GM12878 (cell line): ENCODE data around the gene ABHD17C. TPM values are rescaled to one million over a fixed set of nuclear protein-coding genes. Genes with fewer than 3 reads are reported as not detected.

Experiments used
- ATAC-seq: fragments of 200-7000 bp; cut with Tn5 transposase; 3 replicates; pipeline ENCODE4 v1.9.1; 2020; ENCODE audit warnings: mild to moderate bottlenecking, moderate library complexity
- BruUV-seq: library from RNA; stranded (reverse); fragments of 400-500 nt; replicated peaks from 2 replicates; lab custom pipeline; 2021; lab: Mats Ljungman, UMichigan
- CTCF ChIA-PET: fragments of 300-600 bp; sonication (Branson Sonifier 250); formaldehyde crosslinking; extraction: SDS; loops from one replicate; lab custom pipeline; 2021; ENCODE audit warnings: inconsistent platforms; lab: Yijun Ruan, JAX
- POLR2A ChIA-PET: fragments of 350-600 bp; formaldehyde crosslinking; extraction: SDS; loops from one replicate; lab custom pipeline; 2021; ENCODE audit warnings: inconsistent platforms; lab: Charles Lee
- RAD21 ChIA-PET: fragments of 300-600 bp; sonication (Branson Sonifier 250); formaldehyde crosslinking; loops from one replicate; lab custom pipeline; 2023; ENCODE audit warnings: antibody characterized with exemption; ENCODE audit not compliant: unreplicated experiment; lab: Charles Lee
- SMC1A ChIA-PET: fragments of 300-600 bp; sonication (Branson Sonifier 250); formaldehyde crosslinking; loops from one replicate; lab custom pipeline; 2023; ENCODE audit not compliant: unreplicated experiment, uncharacterized antibody; lab: Charles Lee
- DNase-seq: peaks from one replicate; pipeline ENCODE4 v3.0.0-alpha.2; 2011; ENCODE audit warnings: low read depth, low spot score
- FAIRE-seq: peaks from 3 replicates; lab custom pipeline; 2011; peaks lifted over from hg19 to GRCh38; lab: Jason Lieb, UNC
- H2AFZ ChIP-seq: 2 replicates; pipeline ENCODE4 v1.6.0; 2011; ENCODE audit warnings: low read depth, low read length, control low read depth; ENCODE audit not compliant: control insufficient read depth
- H3K27ac ChIP-seq: 2 replicates; pipeline ENCODE4 v1.5.1; 2011; ENCODE audit warnings: control low read depth; ENCODE audit not compliant: control insufficient read depth, insufficient read depth
- H3K27me3 ChIP-seq, 2 experiments: replicated peaks in 1 of 2; 2 replicates each; pipeline versions ENCODE4 v1.6.0 to v1.6.1; 2011; ENCODE audit warnings: low read length in 1 of 2; ENCODE audit not compliant: control insufficient read depth in 2 of 2, insufficient read depth in 2 of 2
- H3K36me3 ChIP-seq, 2 experiments: 2 replicates each; pipeline ENCODE4 v1.5.1; 2011; ENCODE audit warnings: low read length in 1 of 2; ENCODE audit not compliant: control insufficient read depth in 2 of 2, insufficient read depth in 2 of 2
- H3K4me1 ChIP-seq: 2 replicates; pipeline ENCODE4 v1.6.1; 2011; ENCODE audit warnings: mild to moderate bottlenecking, low read length, moderate library complexity, mixed read lengths; ENCODE audit not compliant: control insufficient read depth, insufficient read depth
- H3K4me2 ChIP-seq: 2 replicates; pipeline ENCODE4 v1.6.0; 2011; ENCODE audit warnings: control low read depth; ENCODE audit not compliant: control insufficient read depth, insufficient read depth
- H3K4me3 ChIP-seq: fragments of 200-600 bp; sonication (generic); 2 replicates; pipeline ENCODE4 v1.5.1; 2016
- H3K79me2 ChIP-seq: 2 replicates; pipeline ENCODE4 v1.6.0; 2011; ENCODE audit warnings: low read length; ENCODE audit not compliant: control insufficient read depth, insufficient read depth
- H3K9ac ChIP-seq: 2 replicates; pipeline ENCODE4 v1.8.0; 2011; ENCODE audit warnings: low read length, control low read depth, mixed read lengths; ENCODE audit not compliant: control insufficient read depth, insufficient read depth
- H3K9me3 ChIP-seq: replicated peaks from 3 replicates; pipeline ENCODE4 v1.5.1; 2011; ENCODE audit warnings: mild to moderate bottlenecking, low read length; ENCODE audit not compliant: control insufficient read depth, insufficient read depth
- H4K20me1 ChIP-seq: 2 replicates; pipeline ENCODE4 v1.6.0; 2011; ENCODE audit not compliant: control insufficient read depth, insufficient read depth
- BMI1 ChIP-seq: fragments of 450-650 bp; IDR thresholded peaks from 2 replicates; pipeline ENCODE4 v1.6.1; 2016; ENCODE audit warnings: mild to moderate bottlenecking, moderate library complexity, borderline replicate concordance
- E2F8 ChIP-seq: fragments of 450-650 bp; IDR thresholded peaks from 2 replicates; pipeline ENCODE4 v1.6.1; 2018; ENCODE audit warnings: mild to moderate bottlenecking, low read depth, moderate library complexity; ENCODE audit not compliant: partially characterized antibody
- EED ChIP-seq: sonication (generic); IDR thresholded peaks from 2 replicates; pipeline ENCODE4 v1.6.1; 2016; ENCODE audit warnings: antibody characterized with exemption, low read depth
- GATAD2B ChIP-seq: fragments of 450-650 bp; conservative IDR thresholded peaks from 2 replicates; pipeline ENCODE4 v1.6.1; 2017; ENCODE audit warnings: low read depth, mild to moderate bottlenecking, moderate library complexity
- MEF2B ChIP-seq: fragments of 450-650 bp; IDR thresholded peaks from 2 replicates; pipeline ENCODE4 v1.6.1; 2018; ENCODE audit warnings: mild to moderate bottlenecking, moderate library complexity; ENCODE audit not compliant: partially characterized antibody, poor library complexity, severe bottlenecking
- PAX5 ChIP-seq: IDR thresholded peaks from 2 replicates; pipeline ENCODE4 v1.6.1; 2011; ENCODE audit warnings: low read depth, low read length, borderline replicate concordance
- PAX8 ChIP-seq: fragments of 450-650 bp; IDR thresholded peaks from 2 replicates; pipeline ENCODE4 v1.6.1; 2017; ENCODE audit warnings: mild to moderate bottlenecking, moderate library complexity
- RAD51 ChIP-seq: fragments of 450-650 bp; IDR thresholded peaks from 2 replicates; pipeline ENCODE4 v1.6.1; 2016; ENCODE audit warnings: moderate library complexity, mild to moderate bottlenecking, inconsistent platforms
- RFX5 ChIP-seq: IDR thresholded peaks from 2 replicates; pipeline ENCODE4 v1.6.1; 2011; ENCODE audit warnings: low read depth, low read length, improper control_type of control experiment
- RUNX3 ChIP-seq: IDR thresholded peaks from 2 replicates; pipeline ENCODE4 v1.6.1; 2012; ENCODE audit warnings: low read length, inconsistent platforms
- STAT3 ChIP-seq: IDR thresholded peaks from 2 replicates; pipeline ENCODE4 v1.6.1; 2011; ENCODE audit warnings: low read depth, low read length, improper control_type of control experiment
- SUZ12 ChIP-seq: fragments of 200-600 bp; sonication (generic); IDR thresholded peaks from one replicate; pipeline ENCODE4 v1.6.1; 2018; ENCODE audit warnings: antibody characterized with exemption, mild to moderate bottlenecking; ENCODE audit not compliant: unreplicated experiment
- TARDBP ChIP-seq: IDR thresholded peaks from 2 replicates; pipeline ENCODE4 v1.6.1; 2016; ENCODE audit warnings: borderline replicate concordance
- TCF12 ChIP-seq: IDR thresholded peaks from 2 replicates; pipeline ENCODE4 v1.6.1; 2011; ENCODE audit warnings: low read depth, mild to moderate bottlenecking, low read length
- ZBTB33 ChIP-seq: fragments of 450-650 bp; IDR thresholded peaks from 2 replicates; pipeline ENCODE4 v1.6.1; 2017; ENCODE audit warnings: mild to moderate bottlenecking
- WGBS: methylation state at CpG from one replicate; pipeline ENCODE4 v1.1.6; 2016; ENCODE audit warnings: low lambda C conversion rate; ENCODE audit not compliant: insufficient replicate concordance, insufficient coverage; ENCODE audit errors: missing lambda C conversion rate; 5-methylcytosine and 5-hydroxymethylcytosine counted together
- in situ Hi-C: fragments of 300-500 bp; cut with MboI; formaldehyde crosslinking; loops from 9 replicates; pipeline ENCODE4 v1.14.3; 2018; ENCODE audit warnings: mixed read lengths
- intact Hi-C: fragments of 100-400 bp; cut with micrococcal nuclease; formaldehyde crosslinking; loops from one replicate; pipeline ENCODE4 v1.14.2; 2022; ENCODE audit not compliant: unreplicated experiment
- polyA plus RNA-seq, 11 experiments: library from polyadenylated mRNA; depleted of rRNA in 4 of 11; unstranded in 6 of 11; stranded (reverse) in 5 of 11; fragments of >200 nt; fragmentation: Nextera tagmentation in 4 of 11; fragmentation: Illumina TruSeq in 1 of 11; extraction: Ambion mirVana in 4 of 11; extraction: Trizol in 1 of 11; gene quantifications; 1 replicate in 1 of 11; 2 replicates in 10 of 11; pipeline versions ENCODE4 v1.2.1 to v1.2.3, GENCODE V29; 2011 to 2016; ENCODE audit warnings: inconsistent platforms in 2 of 11, missing spikeins in 2 of 11, low read depth in 1 of 11
- total RNA-seq, 4 experiments: library from RNA; depleted of rRNA in 3 of 4; stranded (reverse); fragments of >200 nt in 3 of 4; fragmentation: Illumina TruSeq in 1 of 4; extraction: Trizol in 1 of 4; gene quantifications; 2 replicates each; pipeline versions ENCODE4 v1.2.1 to v1.2.3, GENCODE V29; 2013 to 2021
- TF ChIP-seq, protein P1 (sequence below): IDR thresholded peaks from 2 replicates; pipeline ENCODE4 v1.6.1; 2011; ENCODE audit warnings: borderline replicate concordance, low read depth, mild to moderate bottlenecking, moderate library complexity, low read length; ENCODE audit not compliant: insufficient read depth, poor library complexity, severe bottlenecking

ABHD17C gene
- total and polyA plus RNA-seq, 10 of the 15 experiments (the other 5 are each of a cell fraction or from before 2014, with no cell fraction given), result 0.92 to 11.4 (median 5.5) TPM

DNA sequence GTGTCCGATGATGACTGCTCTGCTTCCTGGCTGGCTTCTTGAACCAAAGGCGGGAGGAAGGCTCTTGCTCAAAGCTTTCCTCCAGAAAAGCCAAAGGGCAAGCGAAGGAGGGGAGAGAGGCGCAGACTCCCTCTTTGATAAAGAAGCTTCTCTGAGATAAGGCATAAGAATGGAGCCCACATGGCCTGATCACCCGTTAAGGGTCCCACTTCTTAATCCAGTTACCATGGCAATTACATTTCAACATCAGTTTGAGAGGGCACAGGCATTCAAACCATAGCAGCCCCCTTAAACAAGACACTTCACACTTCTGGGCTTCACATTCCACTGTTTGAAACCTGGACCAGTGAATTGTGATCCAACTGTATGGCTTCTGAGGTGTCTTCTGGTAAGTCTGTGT is 8.0 kb downstream of the ABHD17C start:
- no peak overlapping the region for H3K4me2 ChIP-seq
- H3K27me3 ChIP-seq, result no peaks in the 10 kb centered on the region
- CTCF ChIA-PET, result no interaction called here
- H3K4me3 ChIP-seq, result no peak overlapping the region
- intact Hi-C loops, result no loop called here
- peaks cover 6% of the 10 kb centered on the region for H3K79me2 ChIP-seq
- BruUV-seq, result no TSS peak
- no peak overlapping the region for H3K9ac ChIP-seq
- FAIRE-seq (no peak), ATAC-seq (no peak), DNase-seq (no peak)
- H3K36me3 ChIP-seq, result no peaks in the 10 kb centered on the region; a peak in 1 of 4 replicates
- H3K27ac ChIP-seq, result no peak overlapping the region
- RAD21 ChIA-PET, result no interaction called here
- H4K20me1 ChIP-seq, result no peaks in the 10 kb centered on the region
- in situ Hi-C loops, result no loop called here
- 95% methylated on average over 5 of the region's 5 CpGs for WGBS
- no peaks in the 10 kb centered on the region; the same call in 1 of the 2 replicates for H3K4me1 ChIP-seq
- SMC1A ChIA-PET, result interaction anchor here (1.1 kb wide), 1 partner anchor 34 kb away, joined by 3 read pairs; no protein-coding TSS in a partner anchor
- H3K9me3 ChIP-seq, result no peaks in the 10 kb centered on the region
- POLR2A ChIA-PET, result interaction anchor here (0.5 kb wide), 1 partner anchor 756 kb away, joined by 6 read pairs; no protein-coding TSS in a partner anchor
- H2AFZ ChIP-seq, result no peak overlapping the region
- no peak for TF ChIP-seq ZBTB33
- TF ChIP-seq PAX5, result no peak
- TF ChIP-seq BMI1, result no peak
- TF ChIP-seq RFX5, result no peak
- no peak for TF ChIP-seq E2F8
- TF ChIP-seq RUNX3, result no peak
- TF ChIP-seq STAT3, result no peak
- no peak for TF ChIP-seq MEF2B
- no peak for TF ChIP-seq GATAD2B
- TF ChIP-seq EED, result no peak
- TF ChIP-seq RAD51, result no peak
- TF ChIP-seq TCF12, result no peak
- TF ChIP-seq PAX8, result no peak
- TF ChIP-seq SUZ12, result no peak
- TF ChIP-seq TARDBP, result no peak
- TF ChIP-seq, protein P1, sequence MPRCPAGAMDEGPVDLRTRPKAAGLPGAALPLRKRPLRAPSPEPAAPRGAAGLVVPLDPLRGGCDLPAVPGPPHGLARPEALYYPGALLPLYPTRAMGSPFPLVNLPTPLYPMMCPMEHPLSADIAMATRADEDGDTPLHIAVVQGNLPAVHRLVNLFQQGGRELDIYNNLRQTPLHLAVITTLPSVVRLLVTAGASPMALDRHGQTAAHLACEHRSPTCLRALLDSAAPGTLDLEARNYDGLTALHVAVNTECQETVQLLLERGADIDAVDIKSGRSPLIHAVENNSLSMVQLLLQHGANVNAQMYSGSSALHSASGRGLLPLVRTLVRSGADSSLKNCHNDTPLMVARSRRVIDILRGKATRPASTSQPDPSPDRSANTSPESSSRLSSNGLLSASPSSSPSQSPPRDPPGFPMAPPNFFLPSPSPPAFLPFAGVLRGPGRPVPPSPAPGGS, result no peak
